EL (cell line): ENCODE measurements around the gene ANTXR1.

ENCODE experiments used
- DNase-seq: peaks from one replicate; pipeline ENCODE4 v3.0.0-alpha.2; 2016

ANTXR1 gene

DNA sequence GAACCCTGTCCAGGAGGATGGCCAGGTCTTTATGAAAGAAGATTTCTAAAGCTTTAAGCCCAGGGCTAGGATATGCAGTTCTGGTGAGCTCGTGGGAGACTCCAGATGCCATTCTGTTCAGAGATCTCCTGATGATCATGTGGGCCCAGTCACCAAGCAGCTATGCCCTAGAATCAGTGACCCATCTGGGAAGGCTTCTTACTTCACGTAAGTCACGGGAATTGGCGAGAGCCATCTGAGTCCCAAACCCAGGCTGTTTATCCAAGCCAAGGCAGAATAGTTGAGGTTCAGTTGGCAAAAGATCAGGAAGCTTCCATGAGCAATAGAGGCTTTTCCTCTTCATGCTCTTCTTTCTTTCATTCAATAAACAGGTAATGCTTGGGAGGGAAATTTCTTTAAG lies 23.9 kb downstream of the ANTXR1 start:
- peak; percentile 19 for DNase-seq

DNA sequence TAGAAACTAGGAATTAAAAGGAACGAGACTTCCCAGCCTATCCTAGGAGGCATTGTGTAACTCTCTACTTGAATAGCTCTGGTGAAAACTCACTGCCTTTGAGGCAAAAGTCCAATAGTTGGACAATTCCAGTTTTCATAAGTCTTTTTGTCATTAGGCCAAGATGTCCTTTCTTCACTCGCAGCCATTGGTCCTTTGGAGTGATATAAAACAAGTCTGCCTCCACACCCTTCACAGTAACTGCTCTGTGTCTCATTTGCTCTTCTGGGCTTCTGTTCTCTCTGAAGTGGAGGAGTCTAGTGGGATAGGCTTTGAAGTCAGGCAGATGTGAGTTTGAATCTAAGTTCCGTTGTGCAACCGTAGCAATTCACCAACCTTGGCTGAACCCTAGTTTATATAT lies 28.2 kb downstream of the ANTXR1 start:
- DNase-seq = no peak

DNA sequence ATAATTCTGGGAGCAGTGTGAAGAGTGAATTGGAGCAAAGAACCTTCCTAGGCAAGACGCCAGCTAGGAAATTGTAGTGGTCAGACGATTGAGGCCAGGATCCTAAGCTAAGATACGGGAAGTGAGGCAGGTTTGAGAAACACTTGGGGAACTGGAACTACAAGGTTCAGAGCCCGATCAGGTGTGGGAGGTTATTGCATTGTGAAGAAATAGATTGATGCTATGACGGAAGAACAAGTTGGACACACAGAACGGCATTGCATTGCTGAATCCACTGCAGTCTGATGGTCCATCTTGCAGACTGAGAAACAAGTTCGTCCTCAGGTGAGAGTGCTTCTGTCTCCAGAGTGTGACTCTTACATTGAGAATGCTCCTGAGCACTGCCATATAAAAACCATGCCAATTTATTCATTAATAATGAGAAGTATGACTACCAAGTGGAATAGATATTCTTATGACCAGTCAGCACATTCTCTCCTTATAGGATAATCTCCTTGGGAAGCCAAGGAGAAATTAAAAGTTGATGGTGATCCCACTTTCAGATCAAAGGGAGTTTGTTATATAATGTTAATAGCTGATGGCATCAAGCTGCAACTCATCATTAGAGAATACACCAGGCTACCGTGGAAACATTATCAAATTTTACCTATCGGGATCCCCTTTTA lies 30.9 kb downstream of the ANTXR1 start:
- no peak for DNase-seq

DNA sequence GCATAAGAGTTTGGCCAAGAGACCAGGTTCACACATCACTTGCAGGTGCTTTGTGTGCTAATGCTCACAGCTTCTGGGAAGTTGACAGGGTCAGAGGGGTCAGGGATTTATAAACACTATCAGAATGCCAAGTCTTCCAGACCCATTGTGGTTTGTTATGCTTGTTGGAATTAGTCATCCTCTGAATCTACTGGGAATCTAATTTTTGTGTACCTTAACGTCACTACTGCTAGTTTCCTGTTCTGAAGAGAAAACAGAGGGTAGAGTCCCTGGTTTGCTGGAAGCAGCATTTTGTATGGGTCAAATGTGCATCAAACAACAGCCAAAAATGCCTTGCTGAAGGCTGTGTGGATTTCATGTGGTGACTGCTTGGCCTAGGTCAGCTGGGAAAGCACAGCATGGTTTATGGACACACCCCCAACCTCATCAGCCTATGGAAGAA lies 33.3 kb downstream of the ANTXR1 start:
- DNase-seq = peak; percentile 75

DNA sequence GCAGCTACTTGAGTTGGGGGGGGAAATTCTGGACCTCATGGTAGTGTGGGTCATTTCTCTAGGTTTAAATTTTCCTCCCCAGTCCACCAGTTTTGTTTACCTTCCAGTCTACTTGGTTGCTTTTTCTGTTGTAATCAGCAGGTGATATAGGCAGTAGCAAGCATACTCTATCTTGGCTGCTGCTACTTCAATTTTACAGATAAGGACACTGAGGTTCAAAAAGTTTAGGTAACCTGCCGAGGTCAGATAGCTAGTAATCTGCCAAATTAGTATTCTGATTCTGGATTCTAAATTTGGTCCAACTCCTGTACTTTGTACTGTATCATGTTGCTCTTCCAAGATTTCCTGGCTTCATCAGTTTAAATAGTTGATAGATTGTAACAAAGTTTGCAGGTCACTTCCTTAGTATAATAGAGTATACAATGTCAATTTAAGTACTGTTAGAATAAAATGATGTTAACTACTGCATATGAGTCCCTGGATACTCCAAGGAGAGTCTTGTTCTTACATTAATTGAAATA lies 34.7 kb downstream of the ANTXR1 start:
- DNase-seq = no peak

DNA sequence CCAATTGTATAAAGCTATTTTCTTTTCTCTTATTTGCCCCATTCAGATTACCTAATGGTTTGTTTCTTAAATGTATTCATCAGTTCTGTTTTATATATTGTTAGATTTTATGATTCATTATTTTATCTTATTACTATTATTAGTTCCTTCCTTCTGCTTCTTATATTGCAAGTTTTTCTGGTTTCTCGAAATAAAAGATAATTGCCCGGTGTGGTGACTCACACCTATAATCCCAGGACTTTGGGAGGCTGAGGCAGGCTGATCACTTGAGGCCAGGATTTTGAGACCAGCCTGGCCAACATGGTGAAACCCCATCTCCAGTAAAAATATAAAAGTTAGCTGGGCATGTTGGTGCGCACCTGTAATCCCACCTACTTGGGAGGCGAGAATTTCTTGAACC lies 37.8 kb downstream of the ANTXR1 start:
- no peak for DNase-seq

DNA sequence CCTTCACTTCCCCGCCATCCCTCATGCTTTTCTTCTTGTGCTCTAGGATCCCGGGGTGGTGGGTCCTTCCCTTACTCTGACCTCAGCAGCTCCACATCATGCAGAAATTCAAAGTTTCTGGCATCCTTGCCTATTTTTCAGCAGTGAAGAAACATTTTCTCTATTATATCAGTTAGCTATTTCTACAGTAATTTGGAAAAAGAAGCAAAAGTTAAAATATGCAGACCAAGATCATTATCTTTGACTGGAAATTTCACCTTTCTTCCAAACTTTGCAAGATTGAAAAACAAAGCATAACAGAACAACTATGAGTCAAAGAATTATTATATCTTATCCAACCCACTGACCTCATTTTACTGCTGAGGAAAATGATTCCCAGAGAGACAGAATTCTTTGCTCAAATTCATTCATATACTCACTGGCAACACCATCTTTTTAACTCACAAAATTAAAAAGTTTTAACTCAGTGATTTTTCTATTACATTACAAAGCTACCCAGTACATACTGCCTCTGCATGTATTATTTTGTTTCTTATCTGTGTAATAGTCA lies 40.5 kb downstream of the ANTXR1 start:
- no peak for DNase-seq

DNA sequence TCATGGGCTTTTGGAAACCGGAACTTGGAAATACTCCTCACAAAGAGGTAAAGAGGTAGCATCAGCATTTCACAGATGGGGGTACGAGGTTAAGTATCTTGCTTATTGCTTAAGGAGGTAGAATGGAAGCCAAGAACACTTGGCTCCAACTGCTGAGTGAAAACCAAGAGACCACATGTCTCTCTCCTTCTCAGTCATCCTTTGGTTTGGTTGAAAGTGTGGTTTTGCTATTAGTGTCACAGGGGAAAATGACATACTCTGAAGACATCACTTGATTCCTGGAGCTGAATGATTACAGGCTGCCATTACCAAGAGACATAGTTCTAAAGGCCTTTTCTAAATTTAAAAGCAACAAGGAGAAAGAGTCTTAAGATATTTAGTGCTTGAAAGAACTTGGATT lies 41.5 kb downstream of the ANTXR1 start:
- no peak for DNase-seq

DNA sequence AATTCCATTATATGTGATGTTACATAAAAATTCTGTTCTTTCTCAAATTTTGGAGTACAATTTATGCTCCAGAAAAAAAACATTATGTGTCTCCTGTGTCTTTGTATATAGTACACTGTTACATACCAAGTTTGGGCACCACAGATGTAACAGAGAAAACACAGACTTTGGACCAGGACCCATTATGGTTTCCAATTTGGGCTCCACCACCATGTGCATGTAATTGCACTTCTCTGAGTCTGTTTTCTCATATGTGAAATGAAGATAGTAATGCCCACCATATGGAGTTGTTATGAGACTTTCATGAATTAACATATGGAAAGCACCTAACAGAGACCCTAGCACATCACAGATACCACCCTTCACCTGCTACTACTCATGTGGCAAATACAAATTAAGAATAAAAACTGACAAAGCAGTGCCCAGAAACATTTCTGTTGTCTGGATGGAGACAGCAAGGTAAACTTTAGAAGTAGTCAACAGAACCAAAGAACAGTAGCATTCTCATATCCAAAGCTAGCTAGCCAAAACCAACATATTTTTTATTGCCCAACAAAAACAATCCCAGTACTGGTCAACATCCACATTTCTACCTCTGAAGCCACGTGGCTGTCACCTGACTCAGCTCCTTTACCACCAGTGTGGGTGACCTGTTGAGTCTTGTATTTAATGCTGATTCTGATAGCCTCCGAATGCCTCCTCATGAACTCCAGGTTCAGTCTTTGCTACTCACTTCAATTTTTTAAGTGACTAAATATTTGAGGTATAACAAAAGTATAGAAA lies 42.9 kb downstream of the ANTXR1 start:
- no peak for DNase-seq

DNA sequence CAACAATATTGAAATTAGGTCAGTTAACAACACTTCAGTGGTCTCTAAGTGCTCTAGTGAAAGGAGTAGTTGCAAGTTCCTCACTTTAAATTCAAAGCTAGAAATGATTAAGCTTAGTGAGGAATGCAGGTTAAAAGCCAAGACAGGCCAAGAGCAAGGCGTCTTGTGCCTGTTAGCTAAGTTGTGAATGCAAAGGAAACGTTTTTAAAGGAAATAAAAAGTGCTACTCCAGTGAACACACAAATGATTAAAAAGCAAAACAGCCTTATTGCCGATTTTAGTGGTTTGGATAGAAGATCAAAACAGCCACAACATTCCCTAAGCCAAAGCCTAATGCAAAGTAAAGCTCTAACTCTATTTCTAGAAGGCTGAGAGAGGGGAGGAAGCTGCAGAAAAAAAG lies 44.7 kb downstream of the ANTXR1 start:
- no peak for DNase-seq

DNA sequence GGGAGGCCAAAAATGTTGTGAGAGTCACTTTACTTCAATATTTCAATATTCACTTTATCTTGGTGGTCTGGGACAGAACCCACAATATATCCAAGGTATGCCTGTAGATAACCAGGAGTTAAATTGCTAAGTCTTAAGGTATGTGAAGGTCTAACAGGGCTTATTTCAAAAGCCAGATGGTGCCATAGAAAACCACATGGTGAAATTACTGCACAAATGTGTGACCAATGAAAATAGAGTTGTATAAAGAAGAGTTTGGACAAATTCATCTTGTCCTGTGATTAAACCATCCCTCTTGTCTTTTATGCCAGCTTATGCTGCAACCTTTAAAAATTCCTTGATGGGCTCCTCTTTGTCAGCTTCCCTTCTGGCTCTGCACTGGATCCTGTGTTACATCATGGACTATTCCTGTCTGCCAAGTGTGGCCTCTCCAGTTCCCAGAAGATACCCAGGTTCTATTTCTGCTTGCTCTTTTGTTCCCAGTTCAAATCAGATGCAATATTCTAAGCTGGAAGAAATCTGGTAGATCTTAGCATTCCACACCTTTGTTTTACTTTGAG lies 46.8 kb downstream of the ANTXR1 start:
- no peak for DNase-seq

DNA sequence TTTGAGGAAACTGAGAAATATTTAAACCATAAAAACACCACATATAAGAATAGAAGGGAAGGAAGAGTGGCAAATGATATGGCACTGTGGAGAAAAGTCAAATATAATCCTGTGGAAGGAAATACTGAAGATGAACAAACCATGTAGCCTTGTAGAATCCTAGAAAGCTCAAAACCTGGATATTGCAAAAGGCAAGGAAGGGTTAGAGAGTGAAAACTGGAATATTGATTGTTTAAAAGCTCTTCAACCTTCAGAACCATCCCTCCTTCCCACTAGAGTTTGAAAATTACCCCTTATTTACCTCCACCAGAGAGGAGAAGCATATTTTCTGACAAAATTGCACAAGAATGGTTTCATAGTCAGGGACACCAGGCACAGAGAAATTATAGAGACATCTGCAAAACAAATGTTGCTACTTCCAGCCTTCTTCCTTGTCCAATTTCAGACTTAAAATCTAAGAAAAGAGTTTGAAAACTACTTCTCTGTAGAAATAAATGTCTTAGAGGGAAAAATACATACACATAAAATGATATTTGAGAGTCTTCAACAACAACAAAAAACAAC lies 48.0 kb downstream of the ANTXR1 start:
- no peak for DNase-seq

DNA sequence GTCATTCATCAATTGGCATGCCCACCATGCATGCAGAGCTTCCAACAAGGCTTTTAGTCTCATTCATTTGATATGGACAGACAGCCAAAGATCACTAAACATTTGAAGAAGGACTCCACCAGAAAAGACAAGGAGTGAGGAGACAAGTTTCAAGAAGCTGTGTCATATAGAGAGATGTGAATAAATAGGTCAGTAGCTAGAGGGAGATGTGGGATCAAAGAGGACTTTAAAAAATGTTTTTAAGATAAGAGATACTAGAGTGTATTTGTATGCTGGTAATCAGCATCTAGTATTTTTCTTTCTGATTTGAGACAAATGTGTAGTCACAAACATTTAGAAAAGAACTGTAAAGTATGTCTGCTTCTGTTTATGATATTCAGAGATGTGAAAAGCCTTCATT lies 48.5 kb downstream of the ANTXR1 start:
- DNase-seq = no peak

DNA sequence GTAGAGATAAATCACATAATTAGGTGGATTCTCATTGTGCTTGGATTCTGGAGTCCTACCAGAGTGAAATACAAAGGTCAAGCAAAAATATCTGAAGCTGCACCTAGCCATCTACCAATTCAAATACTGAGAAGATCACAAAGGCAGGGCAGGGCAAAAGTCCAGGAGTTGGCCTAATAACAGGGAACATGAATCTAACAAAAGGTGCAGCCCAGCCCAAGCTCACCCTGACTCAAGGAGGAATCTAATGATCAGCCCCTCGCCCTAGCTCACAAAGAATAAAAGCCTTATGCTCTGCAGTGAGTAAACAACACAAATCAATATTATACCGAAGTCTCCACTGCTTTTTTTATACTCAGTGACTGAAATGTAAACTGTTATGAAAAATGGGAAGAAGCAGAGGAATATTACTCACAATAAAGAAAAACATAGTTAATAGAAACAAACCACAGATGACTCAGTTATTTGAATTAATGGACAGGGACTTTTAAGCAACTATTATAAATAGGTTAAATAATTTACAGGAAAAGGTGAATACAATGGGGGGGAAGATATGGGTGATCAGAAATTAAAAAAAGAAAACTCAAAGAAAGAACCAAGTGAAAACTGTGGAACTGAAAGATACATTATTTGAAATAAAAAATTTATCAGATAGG lies 49.5 kb downstream of the ANTXR1 start:
- DNase-seq = no peak

DNA sequence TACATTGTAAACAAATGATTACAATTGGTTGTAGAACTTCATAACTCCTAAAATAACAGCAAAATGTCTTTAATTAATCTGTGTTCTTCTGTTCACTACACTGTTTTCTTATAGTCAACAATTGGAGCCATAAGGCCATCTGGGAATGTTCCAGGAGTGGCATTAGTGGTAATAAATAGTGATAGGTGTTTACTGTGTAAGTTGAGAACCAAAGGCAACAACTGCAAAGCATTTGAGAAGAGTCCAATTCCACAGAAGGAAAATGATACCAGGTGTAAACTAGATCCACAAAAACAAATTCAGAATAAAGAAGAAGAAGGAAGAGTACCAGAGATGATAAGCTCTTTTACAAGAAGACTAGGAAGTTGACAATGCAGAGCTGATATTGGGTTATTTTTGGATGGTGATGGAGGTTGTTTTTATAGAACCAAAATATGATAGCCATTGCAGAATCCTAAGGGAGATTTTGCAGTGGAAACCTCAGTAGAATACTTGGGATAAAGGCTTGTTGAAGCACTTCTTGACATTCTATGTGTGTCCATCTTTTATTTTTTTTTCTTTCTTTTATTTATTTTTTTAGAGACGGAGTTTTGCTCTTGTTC lies 52.9 kb downstream of the ANTXR1 start:
- DNase-seq = no peak

DNA sequence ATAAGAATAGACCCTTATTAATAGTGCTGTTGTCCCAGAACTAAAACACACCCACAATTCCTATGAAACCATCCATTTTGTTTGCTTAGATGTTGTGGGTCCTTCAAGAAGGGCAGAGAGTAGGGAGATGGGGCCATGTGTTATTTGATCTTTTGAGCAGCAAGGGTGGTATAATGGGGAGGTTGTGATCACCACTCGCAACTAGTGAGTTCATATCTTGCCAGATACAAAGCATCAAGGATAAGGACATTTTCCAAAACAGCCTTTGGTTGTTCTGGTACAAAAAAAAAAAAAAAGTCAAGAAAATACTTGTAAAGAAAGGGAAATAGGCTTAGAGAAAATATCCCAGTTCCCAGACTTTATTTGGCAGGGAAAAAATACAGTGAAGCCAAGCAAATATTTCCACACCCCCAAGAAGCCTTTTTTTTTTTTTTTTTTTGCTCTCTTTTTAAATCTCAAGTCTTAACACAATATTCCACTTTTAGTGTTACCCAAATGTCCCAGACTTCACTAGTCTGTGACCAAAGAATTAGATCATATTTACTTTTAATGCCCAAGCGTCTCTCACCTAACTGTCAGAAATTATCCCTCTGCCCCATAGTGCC lies 54.1 kb downstream of the ANTXR1 start:
- DNase-seq = no peak

DNA sequence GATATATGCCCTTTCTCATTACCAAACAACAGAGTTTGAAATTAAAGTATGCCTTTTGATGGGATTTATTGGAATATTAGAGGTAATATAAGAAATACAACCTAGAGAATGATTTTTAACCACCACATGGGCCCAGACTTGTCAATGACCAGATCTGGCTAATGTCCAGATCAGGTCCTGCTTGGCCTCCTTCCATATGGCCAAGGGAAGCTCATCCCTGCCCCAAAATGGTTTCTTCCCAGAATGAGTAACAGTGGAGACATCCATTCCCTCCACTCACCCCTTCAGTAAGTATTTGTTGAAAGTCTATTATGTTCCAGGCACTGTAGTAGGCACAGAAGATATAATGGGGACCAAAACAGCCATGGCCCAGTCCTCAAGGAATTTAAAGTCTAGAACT lies 54.9 kb downstream of the ANTXR1 start:
- DNase-seq = peak; percentile 5

DNA sequence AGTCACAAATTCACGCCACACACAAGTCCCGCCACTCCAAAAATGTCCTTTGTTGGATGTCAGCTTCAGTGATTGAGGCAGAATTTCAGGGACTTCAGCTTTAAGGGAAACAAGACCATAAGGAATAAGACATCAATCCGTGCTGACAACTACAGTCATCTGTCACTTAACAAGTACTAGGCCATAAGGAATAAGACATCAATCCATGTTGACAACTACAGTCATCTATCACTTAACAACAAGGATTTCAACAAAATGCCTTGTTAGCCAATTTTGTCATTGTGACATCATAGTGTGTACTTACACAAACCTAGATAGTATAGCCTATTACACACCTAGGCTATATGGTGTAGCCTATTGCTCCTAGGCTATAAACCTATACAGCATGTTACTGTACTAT lies 58.0 kb downstream of the ANTXR1 start:
- no peak for DNase-seq

DNA sequence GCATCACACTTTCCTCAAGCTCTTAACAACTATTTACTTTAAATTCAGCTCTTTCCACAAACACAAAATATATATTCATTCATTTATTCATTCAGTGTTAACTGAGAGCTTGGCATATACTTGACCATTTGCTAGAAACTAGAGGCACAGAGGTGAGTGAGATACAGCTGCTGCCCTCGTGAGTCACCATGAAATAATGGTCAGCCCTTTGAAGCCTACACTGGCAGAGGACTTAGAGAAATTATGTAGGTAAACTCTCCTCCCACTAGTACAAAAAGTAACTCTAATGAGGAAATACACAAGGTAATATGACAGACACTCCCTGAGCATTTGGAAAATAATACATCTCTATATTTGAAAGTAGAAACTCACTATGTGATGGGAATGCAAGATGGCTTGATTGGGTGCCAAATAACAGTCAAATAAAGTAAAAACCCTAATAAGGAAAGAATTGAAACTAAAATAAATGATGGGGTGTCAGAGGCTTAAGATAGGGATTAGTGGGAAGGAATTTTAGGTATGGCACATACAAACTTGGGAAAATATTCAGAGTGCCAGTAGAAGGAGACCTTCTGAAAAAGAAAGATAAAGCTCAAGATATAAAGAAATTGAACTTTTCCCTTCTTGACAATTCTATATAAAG lies 61.1 kb downstream of the ANTXR1 start:
- peak; percentile 15 for DNase-seq

DNA sequence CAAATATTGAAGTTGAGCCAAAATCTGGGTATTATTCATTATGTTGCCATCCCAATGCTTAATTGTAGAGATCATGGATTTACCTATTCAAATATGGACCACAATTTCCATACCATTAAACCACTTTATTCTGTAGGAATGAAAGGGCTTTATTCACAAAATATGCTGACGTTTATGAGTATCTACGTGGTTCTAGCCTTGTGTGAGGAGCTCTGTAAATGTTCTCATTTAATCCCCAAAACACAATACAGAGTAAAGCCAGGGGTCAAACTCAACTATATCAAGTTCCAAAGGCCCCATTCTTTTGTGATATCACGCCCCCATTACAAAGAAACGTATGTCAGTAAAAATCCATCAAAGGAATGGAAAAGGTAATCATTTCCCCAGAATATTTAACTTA lies 61.9 kb downstream of the ANTXR1 start:
- no peak for DNase-seq

DNA sequence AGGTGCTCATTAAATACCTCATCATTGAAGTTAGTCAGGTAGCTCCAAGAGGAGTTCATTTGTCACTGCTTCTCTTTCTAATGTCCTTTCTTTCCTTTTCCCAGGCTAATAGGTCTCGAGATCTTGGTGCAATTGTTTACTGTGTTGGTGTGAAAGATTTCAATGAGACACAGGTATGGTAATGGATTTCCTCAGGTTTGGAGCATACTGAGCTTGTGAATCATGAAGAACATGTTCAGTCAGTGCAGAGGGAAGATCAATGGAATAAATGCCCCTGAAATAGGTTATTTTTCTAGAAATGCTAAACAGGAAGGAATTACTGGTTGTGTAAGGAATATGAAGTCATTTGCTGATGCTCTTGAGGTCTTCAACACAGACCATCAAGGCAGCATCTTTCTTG lies 62.5 kb downstream of the ANTXR1 start:
- DNase-seq = no peak

DNA sequence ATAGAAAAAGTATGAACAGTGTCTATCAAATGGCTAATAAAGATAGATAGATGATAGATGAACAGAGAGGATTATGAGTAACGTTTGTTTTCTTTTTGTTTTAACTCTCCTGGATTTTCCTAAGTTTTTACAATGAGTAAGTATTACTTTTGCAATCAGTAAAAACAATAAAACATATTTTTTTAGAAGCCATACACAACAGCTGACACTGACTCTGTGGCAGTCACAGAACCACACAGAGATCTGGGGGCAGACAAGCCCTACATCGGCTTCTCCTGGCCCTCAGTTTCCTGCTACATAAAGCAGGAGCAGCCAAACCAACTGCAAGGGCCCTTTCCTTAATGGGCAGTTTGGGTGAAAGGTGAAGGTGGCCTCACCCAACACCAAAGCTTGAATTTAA lies 63.6 kb downstream of the ANTXR1 start:
- DNase-seq = no peak
